Superior temporal gyrus (tissue), 1 donor: ENCODE results near the gene PLCL2.

Experiments
- DNase-seq: peaks from one replicate; pipeline ENCODE4 v3.0.0-alpha.2; 2016; ENCODE audit errors: extremely low spot score

The PLCL2 gene

DNA sequence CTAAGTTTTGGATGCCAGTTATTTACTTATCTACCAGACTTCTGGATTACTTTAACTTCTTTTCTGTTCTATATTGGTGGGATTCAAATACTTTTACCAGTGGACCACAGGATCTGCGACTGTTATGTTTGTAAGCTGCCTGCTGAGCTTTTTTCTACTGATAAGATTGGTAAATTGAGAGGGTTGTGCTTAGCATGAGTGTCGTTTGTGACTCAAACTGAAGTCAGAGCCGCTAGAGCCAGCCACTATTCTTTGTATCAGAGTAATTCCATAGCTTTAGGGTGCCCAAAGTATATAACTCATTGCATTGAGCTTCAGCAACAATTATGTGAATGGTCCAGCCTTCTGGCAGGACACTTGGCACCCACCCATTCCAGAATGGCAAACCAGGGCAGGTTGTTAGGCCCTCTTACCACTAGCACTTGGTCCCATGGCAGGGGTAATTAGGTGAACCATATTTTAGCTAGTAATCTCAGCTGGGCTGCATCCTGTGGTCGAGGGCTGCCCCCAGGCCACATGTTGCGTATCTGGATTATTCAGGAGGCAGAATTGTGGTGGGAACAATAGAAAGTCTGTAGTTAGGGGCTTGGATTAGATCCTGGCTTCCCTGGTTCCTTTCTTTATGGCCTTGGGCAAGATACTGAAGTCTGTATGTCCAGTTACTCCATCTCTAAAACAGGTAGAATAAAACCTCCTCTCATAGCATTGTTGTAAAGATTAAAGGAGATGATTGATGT, 6.0 kb downstream of the PLCL2 start:
- DNase-seq, result no peak

DNA sequence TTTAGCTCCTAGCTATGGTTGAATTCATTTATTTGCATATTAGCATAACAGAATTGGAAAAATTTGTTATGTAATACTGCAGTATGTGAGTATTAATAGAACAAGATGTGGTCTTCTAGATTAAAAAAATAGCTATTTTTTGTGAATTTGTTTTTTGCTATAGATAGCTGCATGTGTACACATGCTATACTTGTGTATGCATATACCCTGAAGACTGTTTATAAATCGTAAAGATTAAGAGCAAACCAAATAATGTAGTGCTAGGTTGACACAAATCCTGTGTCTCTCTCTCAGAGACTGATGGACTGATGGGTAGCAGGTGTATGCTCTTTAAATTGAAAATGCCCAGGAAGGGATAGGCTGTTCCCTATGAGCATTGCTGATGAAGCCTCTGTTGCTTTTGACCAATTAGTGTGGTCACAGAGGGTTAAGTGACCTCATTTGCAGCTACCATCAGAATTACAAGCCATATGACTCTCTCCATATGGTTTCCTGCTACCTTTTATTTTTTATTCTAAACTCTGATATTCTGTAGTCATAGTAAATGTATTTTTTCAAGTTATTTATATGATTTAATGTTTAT, 9.0 kb downstream of the PLCL2 start:
- DNase-seq, result no peak

DNA sequence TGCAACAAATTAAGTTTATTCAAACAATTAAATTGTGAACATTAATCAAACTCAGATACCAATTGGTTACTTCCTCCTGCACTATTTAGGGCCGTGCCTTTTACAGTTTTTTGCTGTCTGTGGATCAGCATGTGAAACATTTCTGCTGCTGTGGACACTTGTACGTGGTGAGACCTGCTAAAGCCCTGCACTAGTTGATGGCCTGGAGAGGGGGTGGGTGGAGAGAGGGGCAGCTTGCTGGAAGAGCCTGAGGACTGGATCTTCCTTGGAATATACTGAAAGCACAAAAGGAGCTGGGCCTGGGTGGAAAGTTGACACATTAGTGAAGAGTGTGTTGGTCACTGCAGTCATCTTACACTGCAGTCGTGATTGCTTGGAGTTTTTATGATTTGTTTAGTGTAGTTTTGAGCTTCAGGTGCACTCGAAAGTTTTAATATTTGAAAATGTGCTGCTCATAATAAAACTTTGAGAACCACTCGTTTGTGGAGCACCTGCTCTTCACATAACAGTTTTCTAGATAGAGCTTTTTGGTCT, 11.4 kb downstream of the PLCL2 start:
- no peak for DNase-seq

DNA sequence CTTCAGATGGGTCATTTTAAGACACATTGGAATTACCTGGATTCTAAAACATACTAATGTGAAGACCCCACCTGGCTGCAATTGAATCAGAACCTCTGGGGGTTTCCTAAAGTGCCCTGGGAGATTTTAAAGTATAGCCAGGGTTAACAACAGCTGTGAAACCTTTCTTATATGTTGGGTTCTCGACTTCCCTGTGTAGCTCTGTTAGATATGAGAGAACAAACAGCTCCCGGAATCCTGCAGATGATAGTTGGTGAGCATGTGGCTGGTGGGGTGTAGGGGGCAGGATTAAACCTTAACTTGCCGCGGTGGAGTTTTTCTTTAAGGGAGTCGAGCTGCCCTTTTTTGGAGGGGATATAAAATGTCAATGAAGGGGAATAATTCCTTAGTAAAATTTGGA, 12.1 kb downstream of the PLCL2 start:
- DNase-seq, result no peak

DNA sequence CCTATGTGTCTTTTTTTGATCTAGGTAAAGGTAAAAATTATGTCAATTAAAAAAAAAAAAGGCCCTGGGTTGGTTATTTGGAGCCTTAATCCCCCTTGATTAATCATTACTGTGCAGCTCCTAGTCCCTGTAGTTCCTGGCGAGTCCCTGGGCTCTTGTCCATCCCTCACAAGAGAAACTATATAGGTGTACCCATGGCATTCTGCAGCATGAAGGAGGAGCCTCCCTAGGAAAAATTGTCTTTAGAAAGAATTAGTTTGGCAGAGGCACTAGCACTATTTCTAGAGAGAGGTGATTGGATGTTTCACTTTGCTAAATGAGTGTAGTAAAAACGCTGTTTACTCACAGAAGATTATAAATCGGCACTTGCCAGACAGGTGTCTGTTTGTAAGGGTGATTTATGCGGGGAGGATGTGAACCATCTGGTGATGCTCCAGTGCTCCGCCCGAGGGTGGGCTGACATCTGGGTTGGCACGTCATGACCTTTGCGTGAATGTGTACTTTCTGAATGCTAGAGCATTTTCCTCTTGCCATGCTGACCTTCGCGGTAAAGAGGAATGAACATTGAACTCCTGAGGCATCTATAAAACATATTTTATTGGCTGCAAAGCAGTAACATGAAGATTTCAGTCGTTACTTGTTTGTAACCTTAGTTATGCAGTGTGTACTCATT, 12.6 kb downstream of the PLCL2 start:
- no peak for DNase-seq

DNA sequence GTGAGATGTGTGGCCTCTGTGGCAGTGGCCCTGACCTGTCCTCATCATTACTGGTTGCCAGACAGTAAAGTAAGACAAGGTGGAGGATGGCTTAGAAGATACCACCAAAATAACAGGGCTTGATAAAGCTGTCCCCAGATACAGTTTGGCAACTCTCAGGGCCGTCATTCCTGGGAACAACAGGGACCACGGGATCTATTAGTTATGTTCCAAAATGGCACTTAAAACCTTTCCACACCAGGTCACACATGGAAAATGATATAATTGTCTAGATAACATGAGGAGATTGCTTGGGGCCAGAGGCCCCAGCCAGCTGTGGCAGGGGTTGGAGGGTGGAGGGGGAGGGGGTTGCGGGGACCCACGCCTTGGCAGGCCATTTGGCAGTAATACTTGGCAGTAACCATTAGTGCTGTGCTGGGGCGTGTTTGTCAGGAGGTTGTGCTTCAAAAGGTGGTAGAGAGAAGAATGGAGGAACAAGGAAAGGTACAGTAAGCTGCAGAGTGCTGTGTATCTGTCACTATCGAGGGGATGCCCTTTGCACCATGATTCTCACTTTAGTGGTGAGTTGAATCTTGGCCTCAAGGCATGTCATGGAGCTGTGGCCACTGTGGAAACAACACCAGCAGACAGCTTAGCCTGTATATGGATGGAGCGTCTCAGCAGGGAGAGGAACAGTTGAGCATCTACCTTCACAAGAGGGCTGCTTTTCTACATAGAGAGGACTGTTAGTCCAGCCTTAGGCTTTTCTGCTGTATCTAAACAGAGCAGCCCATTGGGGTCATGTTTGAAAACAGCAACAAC, 14.0 kb downstream of the PLCL2 start:
- no peak for DNase-seq

DNA sequence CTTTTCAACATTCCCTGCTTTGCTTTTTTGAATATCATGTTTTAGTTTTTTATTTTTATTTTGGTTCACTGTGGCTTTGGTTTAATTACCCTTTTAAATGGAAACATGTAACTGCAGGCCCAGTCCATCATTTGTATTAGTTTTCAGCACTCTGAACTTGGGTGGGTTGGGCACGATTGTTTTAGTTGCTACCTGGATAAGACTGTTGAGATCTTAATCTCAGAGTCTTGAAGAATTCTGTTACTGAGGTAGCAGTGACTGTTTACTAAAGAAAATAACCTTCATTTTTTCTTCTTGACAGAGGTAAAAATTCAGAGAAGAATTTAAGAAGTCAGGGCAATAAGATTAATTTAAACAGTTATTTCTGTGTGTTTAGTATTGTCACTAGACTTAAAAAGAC, 15.2 kb downstream of the PLCL2 start:
- no peak for DNase-seq

DNA sequence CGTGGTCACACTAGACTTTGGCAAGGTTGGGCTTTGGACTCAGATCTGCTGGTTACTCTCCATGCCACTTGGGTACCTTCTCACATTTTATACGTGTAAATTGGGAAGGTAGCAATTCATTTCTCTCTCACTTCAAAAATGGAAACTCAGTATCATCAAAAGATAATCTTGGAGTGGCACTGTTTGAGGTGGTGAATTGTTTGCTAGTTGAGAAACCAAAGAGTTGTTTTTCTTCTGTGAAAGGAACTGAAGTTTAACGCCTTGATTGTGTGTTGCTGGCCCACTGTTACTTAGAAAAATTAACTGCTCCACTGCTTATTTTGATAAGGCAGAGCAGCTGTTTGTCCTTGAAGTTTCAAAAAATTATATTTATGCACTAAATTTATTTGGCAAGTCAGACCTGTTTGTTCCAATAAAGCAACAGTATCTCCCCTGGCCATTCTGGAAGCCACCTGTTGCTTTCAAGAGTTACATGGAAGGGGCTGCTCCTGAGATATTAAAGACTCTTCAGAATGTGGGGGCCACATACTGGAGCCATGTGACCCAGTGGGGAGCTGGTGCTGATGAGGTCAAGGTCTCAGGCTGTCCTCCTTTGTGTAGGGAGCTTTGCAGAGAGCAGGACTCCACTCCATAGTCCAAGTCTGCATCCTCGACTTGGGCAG, 16.2 kb downstream of the PLCL2 start:
- no peak for DNase-seq

DNA sequence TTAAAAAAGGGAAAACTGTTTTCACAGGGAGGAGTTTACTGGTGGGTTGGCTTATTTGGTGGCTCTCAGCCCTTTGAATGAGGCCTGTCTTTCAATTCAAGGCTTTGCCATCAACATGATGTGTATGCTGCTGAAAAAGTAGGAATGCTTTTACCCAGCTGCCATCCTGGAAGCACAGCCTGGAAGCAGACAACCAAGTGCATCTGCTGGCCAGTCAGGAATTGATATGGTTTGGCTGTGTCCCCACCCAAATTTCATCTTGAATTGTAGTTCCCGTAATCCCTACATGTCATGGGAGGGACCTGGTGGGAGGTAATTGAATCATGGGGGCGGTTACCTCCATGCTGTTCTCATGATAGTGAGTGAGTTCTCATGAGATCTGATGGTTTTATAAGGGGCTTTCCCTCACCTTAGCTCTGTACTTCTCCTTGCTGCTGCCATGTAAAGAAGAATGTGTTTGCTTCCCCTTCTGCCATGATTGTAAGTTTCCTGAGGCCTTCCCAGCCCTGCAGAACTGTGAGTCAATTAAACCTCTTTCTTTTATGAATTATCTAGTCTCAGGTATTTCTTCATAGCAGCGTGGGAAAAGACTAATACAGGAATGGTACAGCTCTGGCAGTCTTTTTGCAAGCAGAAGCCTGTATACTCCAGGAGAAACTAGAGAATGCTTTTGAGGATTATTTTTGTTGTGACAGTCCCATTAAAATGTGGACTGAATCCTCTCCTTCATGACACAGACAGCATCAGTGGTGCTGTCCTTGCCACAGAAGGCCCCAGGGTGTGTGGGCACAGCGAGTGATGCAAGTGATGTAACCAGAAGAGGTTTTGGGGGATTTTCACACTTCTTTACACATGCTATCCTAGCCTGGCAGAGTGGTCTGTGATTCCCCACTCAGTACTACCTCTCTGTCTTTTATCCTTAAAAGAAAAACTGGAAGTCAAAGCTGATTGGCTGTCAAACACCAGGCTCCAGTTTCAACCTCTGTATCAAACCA, 20.0 kb downstream of the PLCL2 start:
- DNase-seq, result no peak

DNA sequence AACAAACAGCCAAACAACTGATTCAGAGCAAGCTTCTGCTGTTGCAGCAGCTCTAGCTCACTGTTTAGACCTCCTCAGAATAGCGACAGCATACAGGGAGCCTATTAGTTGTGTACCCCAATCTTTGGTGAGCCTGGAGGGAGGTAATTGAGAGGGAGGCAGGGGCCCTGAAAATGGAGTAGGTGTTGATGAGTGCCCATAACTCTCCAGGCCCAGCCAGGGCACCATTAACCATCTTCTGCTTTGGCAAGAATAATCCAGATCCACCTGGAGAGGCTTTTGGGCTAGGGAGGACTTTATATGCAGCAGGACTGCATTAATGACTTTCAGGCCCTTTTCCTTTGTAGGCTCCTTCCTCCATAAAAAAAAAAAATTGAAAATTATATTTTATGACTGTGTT, 20.9 kb downstream of the PLCL2 start:
- no peak for DNase-seq

DNA sequence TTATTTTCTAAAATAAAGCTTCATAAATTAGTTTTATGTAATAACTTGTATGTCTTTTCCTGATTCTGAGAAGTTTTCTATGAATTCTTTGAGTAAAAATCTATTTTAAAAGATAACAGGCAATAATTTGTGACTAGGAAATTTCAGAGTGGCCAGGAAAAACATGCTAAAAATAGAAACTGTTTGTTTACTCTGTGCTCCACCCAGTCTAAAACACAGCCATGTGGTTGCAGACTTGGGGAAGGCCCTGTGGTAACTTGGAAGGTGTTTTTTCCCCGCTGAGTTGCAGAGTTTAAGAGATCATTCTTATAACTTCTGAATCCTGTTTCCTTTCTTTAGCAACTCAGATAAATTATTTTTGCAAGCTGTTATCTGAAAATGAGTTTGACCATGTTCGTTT, 21.9 kb downstream of the PLCL2 start:
- DNase-seq, result no peak

DNA sequence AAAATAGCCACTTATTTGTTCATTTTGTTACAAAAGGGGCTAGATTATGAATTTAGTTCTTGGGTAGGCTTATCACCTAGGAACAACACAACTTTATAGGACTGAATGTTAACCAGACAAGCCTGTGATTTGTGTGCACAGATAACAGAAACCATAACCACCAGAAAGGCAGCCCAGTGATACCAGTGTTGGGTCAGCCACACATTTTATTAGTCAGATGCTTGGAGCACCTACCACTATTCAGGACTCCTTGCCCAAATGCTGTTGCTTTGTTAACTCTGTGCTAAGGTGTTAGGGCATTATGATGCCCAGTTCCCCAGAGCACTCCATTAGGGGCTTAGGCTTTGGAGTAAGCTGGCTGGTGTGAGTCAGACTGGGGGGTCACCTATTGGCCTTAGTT, 22.5 kb downstream of the PLCL2 start:
- DNase-seq, result no peak

DNA sequence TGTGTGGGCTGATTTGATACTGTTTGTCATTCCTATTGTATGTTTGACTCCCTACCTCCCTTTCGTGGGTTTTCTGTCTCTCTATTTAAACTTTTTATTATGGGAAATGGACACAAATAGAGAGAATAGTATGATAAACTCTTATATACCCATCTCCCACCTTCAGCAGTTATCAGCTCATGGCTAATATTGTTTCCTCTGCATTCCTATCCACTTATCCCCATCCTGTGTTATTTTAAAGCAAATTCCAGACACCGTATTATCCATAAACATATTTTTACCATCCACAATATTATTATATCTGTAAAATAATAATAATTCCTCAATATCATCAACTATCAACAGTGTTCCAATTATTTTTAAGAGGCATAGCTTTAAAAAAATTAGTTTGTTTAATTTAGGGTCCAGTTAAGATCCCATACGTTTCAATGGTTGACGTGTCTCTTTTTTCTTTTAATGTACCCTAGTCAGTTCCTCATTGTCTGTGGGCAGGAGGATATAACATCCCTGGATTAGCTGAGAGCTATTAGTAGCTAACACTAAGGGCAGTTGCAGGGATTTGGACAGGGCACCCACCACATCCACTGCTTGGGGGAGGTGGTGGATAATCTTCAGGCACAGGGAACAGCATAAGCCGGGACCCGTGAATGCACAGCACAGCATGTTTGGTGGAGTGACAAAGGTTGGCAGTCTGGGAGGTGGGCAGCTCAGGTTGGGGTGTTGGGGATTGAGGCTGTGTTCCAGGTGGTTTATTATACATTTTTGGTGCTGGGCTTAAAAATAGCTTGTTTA, 23.5 kb downstream of the PLCL2 start:
- DNase-seq, result no peak

DNA sequence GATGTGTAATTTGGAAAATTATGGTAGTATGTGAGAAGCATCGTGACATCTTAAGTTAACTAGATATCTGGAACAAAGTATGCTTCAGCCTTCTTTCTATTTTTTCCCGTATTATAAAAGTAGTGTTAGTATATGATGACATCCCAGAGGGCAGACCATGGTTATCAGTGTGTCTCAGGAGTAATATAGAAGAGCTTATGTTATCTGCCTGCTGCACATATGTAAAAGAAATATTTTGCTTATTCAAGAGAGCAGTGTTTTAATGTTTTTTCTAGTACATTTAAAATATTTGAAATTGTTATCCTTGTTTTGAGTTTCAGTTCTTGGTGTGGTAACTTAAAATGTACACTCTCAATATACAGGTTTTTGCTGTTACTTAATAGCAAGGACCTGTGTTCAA, 24.1 kb downstream of the PLCL2 start:
- DNase-seq, result no peak

DNA sequence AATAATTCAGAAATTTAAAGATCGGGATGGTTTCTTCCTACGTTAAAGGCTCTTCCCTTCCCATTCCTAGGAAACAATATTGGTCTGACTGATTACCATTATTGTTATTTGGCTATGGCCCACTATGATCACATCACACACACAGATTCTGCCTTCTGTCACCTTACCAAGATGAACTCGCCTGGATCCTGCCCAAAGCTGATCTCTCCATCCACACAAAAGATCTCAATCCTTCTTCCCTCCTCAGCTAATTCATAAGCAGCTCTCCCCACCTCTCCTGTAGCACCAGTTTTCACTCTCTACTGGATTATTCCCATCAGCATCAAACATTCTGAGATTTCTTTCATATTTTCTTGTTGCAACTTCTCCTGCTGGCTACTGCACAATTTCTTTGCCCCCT, 25.0 kb downstream of the PLCL2 start:
- DNase-seq, result no peak

DNA sequence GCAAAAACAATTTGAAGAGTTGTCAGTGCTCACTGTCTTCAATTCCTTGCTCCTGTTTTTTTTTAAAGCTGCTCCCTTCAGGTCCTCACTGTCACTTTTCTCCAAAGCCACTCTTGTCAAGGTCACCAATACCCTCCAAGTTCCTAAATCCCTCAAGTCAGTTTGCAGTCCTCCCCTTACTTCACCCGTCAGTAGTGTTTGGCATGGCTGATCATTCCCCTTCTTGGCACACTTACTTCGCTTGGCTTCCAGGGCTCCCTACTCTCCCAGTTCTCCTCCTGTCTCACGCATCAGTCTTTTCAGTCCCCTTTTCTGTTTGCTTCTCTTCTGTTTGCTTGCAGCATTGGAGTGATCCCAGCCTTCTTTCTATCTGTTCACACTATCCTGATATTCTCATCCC, 25.5 kb downstream of the PLCL2 start:
- DNase-seq, result no peak

DNA sequence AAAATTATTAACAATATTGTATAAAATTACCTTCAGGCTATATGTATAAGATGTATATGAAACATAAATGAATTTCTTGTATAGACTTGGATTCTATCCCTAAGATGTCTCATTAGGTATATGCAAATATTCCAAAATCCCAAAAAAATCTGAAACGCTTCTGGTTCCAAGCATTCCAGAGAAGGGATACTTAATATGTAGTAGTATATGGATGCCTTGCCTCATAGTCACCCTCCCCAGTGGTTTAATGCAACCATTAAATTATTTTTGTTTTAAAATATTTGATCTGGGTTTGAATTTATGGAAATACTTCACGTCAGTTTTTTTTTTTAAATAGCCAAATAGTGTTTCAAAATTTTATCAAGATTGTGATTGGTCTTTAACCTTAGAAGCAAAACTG, 27.2 kb downstream of the PLCL2 start:
- DNase-seq, result no peak

DNA sequence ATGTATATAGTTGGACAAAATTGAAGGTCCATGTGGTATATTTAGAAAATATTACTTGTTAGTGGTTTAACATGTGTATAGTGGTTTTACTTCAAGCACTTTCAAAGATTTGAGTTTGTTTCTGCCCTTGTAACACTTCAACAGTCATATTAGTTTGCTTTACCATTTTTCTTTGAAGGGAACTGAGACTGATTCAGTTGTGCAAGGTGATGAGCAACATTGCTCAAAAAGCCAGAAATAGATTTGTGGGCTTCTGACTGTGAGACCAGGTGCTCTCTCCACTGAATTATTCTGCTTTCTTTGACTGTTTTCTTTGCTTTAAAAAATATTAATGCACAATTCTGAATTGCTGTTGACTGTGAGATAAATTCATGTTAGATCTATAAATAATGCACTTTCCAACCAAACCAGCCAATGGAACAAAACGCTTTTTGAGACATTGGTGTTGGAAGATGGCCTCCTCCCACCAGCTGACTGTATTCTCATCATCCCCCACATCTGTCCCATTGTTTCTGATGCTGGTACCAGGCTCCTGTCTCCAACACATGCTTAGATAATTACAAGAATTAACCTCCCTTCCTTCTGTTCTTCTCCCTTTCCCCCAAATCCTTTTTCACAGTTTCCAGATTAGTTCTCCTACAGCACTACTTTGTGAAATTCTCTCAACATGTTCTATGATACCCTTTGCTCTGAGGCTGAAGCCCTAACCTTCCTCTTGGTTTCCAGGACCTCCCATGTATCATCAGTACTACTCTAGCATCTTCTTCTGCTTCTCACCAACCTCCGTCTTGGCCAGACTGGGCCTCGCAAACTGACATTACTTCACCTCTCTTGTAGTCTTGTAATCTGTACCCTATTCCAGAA, 27.9 kb downstream of the PLCL2 start:
- DNase-seq, result no peak

DNA sequence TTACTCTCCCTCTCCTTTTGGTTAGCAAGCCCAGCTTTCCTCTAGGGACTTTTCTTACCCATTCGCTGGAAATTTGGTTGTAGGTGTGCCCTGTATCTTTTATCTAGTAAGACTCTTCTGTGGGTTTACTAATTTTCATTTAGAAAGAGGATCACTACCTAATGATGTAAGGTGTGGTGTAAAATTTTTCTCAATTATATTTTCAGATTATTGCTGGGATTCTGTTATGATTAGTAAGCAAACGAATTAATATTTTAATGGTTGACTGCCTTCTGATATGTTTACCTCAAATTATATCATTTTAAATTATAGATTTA, 28.5 kb downstream of the PLCL2 start:
- DNase-seq, result no peak
